Suprapubic skin (tissue), 3 donors: ENCODE data around the gene CD36.

Source experiments
- CTCF ChIP-seq, 2 donors: fragments of 200-600 bp in 1 of 2; fragments of 450-650 bp in 1 of 2; sonication (generic) in 1 of 2; IDR thresholded peaks; one replicate each; pipeline ENCODE4 v1.5.1; 2016 to 2019; ENCODE audit warnings: antibody characterized with exemption in 2 of 2, mild to moderate bottlenecking in 1 of 2, moderate library complexity in 1 of 2
- EP300 ChIP-seq: sonication (generic); formaldehyde crosslinking; IDR thresholded peaks from one replicate; pipeline ENCODE4 v1.6.1; 2017; ENCODE audit warnings: antibody characterized with exemption
- POLR2A ChIP-seq, 2 donors: fragments of 450-650 bp; IDR thresholded peaks; one replicate each; pipeline ENCODE4 v1.6.1; 2017; ENCODE audit warnings: antibody characterized with exemption in 2 of 2, mild to moderate bottlenecking in 2 of 2, moderate library complexity in 2 of 2

- TF ChIP-seq EP300, result no peak
- TF ChIP-seq CTCF (IDR thresholded peaks at IDR 0.05), result no peak
- TF ChIP-seq POLR2A (IDR thresholded peaks at IDR 0.05), result no peak
Measured at GRCh38 chr7:80650030-80650429, 11.6 kb downstream of the CD36 start.
